Measurements from ENCODE around the gene ZBTB12. TPM values are rescaled to one million over a fixed set of nuclear protein-coding genes. Genes with fewer than 3 reads are reported as not detected.

The ZBTB12 gene
- total RNA-seq, 2 experiments from 2014 or later, result 3.1 to 3.2 TPM

GRCh38 chr6:31889331-31889972 lies 12.4 kb downstream of the ZBTB12 start:
- H3K4me1 Mint-ChIP-seq, result no peaks in the 10 kb centered on the region
- no peak for DNase-seq
- no peak overlapping the region for H3K4me3 Mint-ChIP-seq
- no peaks in the 10 kb centered on the region for H3K27me3 Mint-ChIP-seq
- H3K9me3 Mint-ChIP-seq, result no peaks in the 10 kb centered on the region
- peaks cover 19% of the 10 kb centered on the region for H3K36me3 Mint-ChIP-seq
- H3K27ac Mint-ChIP-seq, result no peak overlapping the region

- Mint-ChIP-seq H3K27ac (no peak overlapping the region), H3K36me3 (peaks cover 18% of the 10 kb centered on the region), H3K9me3 (no peaks in the 10 kb centered on the region), H3K4me1 (no peaks in the 10 kb centered on the region), H3K4me3 (no peak overlapping the region), H3K27me3 (no peaks in the 10 kb centered on the region)
- DNase-seq, result peak; percentile 58
These were observed 13.3 kb downstream of the ZBTB12 start for GRCh38 chr6:31888276-31889258.

GRCh38 chr6:31887173-31888007 lies 14.5 kb downstream of the ZBTB12 start:
- peaks cover 15% of the 10 kb centered on the region for H3K36me3 Mint-ChIP-seq
- no peak for DNase-seq
- no peak overlapping the region for H3K27ac Mint-ChIP-seq
- no peaks in the 10 kb centered on the region for H3K27me3 Mint-ChIP-seq
- no peak overlapping the region for H3K4me3 Mint-ChIP-seq
- no peaks in the 10 kb centered on the region for H3K9me3 Mint-ChIP-seq
- no peaks in the 10 kb centered on the region for H3K4me1 Mint-ChIP-seq

GRCh38 chr6:31886541-31886991 lies 15.3 kb downstream of the ZBTB12 start:
- Mint-ChIP-seq H3K27me3 (no peaks in the 10 kb centered on the region), H3K36me3 (peaks cover 15% of the 10 kb centered on the region), H3K4me1 (no peaks in the 10 kb centered on the region), H3K27ac (no peak overlapping the region), H3K4me3 (no peak overlapping the region), H3K9me3 (no peaks in the 10 kb centered on the region)
- DNase-seq, result no peak

GRCh38 chr6:31884528-31885035 lies 17.3 kb downstream of the ZBTB12 start:
- no peaks in the 10 kb centered on the region for H3K9me3 Mint-ChIP-seq
- H3K27me3 Mint-ChIP-seq, result no peaks in the 10 kb centered on the region
- peaks cover 23% of the 10 kb centered on the region for H3K36me3 Mint-ChIP-seq
- no peak overlapping the region for H3K27ac Mint-ChIP-seq
- H3K4me1 Mint-ChIP-seq, result no peaks in the 10 kb centered on the region
- no peak for DNase-seq
- no peak overlapping the region for H3K4me3 Mint-ChIP-seq

GRCh38 chr6:31883676-31884075 lies 18.2 kb downstream of the ZBTB12 start:
- H3K36me3 Mint-ChIP-seq, result peaks cover 20% of the 10 kb centered on the region
- no peak overlapping the region for H3K27ac Mint-ChIP-seq
- H3K27me3 Mint-ChIP-seq, result no peaks in the 10 kb centered on the region
- no peaks in the 10 kb centered on the region for H3K9me3 Mint-ChIP-seq
- no peaks in the 10 kb centered on the region for H3K4me1 Mint-ChIP-seq
- no peak overlapping the region for H3K4me3 Mint-ChIP-seq
- no peak for DNase-seq

- H3K4me3 Mint-ChIP-seq, result no peak overlapping the region
- H3K9me3 Mint-ChIP-seq, result no peaks in the 10 kb centered on the region
- H3K4me1 Mint-ChIP-seq, result no peaks in the 10 kb centered on the region
- peaks cover 20% of the 10 kb centered on the region for H3K36me3 Mint-ChIP-seq
- H3K27me3 Mint-ChIP-seq, result no peaks in the 10 kb centered on the region
- DNase-seq, result no peak
- no peak overlapping the region for H3K27ac Mint-ChIP-seq
These were observed 19.5 kb downstream of the ZBTB12 start for GRCh38 chr6:31882344-31882743.

GRCh38 chr6:31881136-31881859 lies 20.6 kb downstream of the ZBTB12 start:
- Mint-ChIP-seq H3K4me1 (no peaks in the 10 kb centered on the region), H3K27ac (no peak overlapping the region), H3K4me3 (no peak overlapping the region), H3K36me3 (peaks cover 18% of the 10 kb centered on the region), H3K27me3 (no peaks in the 10 kb centered on the region), H3K9me3 (no peaks in the 10 kb centered on the region)
- no peak for DNase-seq

- no peak overlapping the region for H3K27ac Mint-ChIP-seq
- H3K27me3 Mint-ChIP-seq, result no peaks in the 10 kb centered on the region
- no peaks in the 10 kb centered on the region for H3K4me1 Mint-ChIP-seq
- no peak for DNase-seq
- H3K36me3 Mint-ChIP-seq, result peaks cover 13% of the 10 kb centered on the region
- H3K9me3 Mint-ChIP-seq, result no peaks in the 10 kb centered on the region
- no peak overlapping the region for H3K4me3 Mint-ChIP-seq
These were observed 21.3 kb downstream of the ZBTB12 start for GRCh38 chr6:31880616-31881015.

GRCh38 chr6:31879901-31880300 lies 22.0 kb downstream of the ZBTB12 start:
- Mint-ChIP-seq H3K27ac (no peak overlapping the region), H3K27me3 (no peaks in the 10 kb centered on the region), H3K4me3 (no peak overlapping the region), H3K9me3 (no peaks in the 10 kb centered on the region), H3K4me1 (no peaks in the 10 kb centered on the region), H3K36me3 (peaks cover 12% of the 10 kb centered on the region)
- no peak for DNase-seq

- Mint-ChIP-seq H3K9me3 (no peaks in the 10 kb centered on the region), H3K36me3 (peaks cover 12% of the 10 kb centered on the region), H3K4me1 (no peaks in the 10 kb centered on the region), H3K27ac (no peak overlapping the region), H3K27me3 (no peaks in the 10 kb centered on the region), H3K4me3 (no peak overlapping the region)
- DNase-seq, result no peak
These were observed 22.7 kb downstream of the ZBTB12 start for GRCh38 chr6:31879143-31879542.

GRCh38 chr6:31878726-31879125 lies 23.2 kb downstream of the ZBTB12 start, which contains the start of gene SLC44A4:
Gene SLC44A4, minus strand, starts transcription at chr6:31878997. Its CDS starts 17 bp downstream, at chr6:31878980.
- H3K9me3 Mint-ChIP-seq, result no peaks in the 10 kb centered on the region
- H3K27me3 Mint-ChIP-seq, result no peaks in the 10 kb centered on the region
- no peaks in the 10 kb centered on the region for H3K4me1 Mint-ChIP-seq
- DNase-seq, result no peak
- peaks cover 12% of the 10 kb centered on the region for H3K36me3 Mint-ChIP-seq
- no peak within 1 kb of the TSS for H3K27ac Mint-ChIP-seq
- H3K4me3 Mint-ChIP-seq, result no peak within 1 kb of the TSS

GRCh38 chr6:31878222-31878621 lies 23.7 kb downstream of the ZBTB12 start:
- Mint-ChIP-seq H3K27ac (no peak overlapping the region), H3K36me3 (peaks cover 12% of the 10 kb centered on the region), H3K4me3 (no peak overlapping the region), H3K4me1 (no peaks in the 10 kb centered on the region), H3K9me3 (no peaks in the 10 kb centered on the region), H3K27me3 (no peaks in the 10 kb centered on the region)
- no peak for DNase-seq

- Mint-ChIP-seq H3K36me3 (peaks cover 12% of the 10 kb centered on the region), H3K4me1 (no peaks in the 10 kb centered on the region), H3K27ac (no peak overlapping the region), H3K27me3 (no peaks in the 10 kb centered on the region), H3K9me3 (no peaks in the 10 kb centered on the region), H3K4me3 (no peak overlapping the region)
- DNase-seq, result no peak
These were observed 24.2 kb downstream of the ZBTB12 start for GRCh38 chr6:31877651-31878161.

All from activated naive CD8-positive, alpha-beta T cell treated with anti-CD3 and anti-CD28 coated beads for 36 hours (primary cell).